ENCODE results near the gene SKA1.

DNA sequence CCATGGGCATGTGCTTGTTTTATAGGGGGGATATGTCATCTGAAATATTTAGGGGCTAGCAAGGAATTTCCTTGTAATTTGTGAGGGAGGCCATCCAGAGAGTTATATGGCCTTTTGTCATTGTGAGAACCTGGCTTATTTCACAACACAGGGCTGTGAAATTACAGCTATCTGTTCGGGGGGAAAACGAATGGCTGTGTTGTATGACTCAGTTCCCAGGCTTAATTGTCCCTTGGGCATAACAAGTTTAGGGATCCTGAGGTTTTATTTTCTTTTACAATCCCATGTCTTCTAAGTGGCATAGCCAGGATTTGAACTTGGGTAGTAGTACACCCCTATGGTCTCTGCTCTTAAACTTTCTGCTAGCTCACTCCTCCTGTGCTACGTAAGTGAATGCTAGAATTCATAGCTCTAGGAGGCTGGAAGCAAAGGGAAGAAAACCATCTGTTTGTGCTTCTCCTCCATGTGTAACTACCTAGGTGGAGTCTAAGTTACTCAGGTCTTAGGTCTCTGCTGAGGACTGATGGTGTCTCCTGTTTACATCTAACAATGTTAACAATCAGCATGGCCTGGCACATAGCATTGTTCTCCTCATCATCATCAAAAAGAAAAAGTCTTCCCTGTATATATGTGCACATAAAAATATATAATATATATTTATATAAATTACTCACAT is 53.8 kb downstream of the SKA1 start:
- TF ChIP-seq CTCF (IDR thresholded peaks at IDR 0.05) = no peak
- TF ChIP-seq EP300 (IDR thresholded peaks at IDR 0.05) = no peak

All from gastroesophageal sphincter (tissue), 3 donors.